HEK293T (cell line): ENCODE measurements around the gene WDPCP.

ENCODE experiments used
- ARNT ChIP-seq: fragments of 450-650 bp; IDR thresholded peaks from 2 replicates; pipeline ENCODE4 v1.6.1; 2017; ENCODE audit warnings: mild to moderate bottlenecking
- BHLHE40 ChIP-seq: fragments of 450-650 bp; IDR thresholded peaks from 2 replicates; pipeline ENCODE4 v1.6.1; 2016; ENCODE audit warnings: mild to moderate bottlenecking, moderate library complexity, borderline replicate concordance
- CTBP1 ChIP-seq: fragments of 450-650 bp; IDR thresholded peaks from 2 replicates; pipeline ENCODE4 v1.6.1; 2016; ENCODE audit warnings: borderline replicate concordance
- FOXA1 ChIP-seq: fragments of 450-650 bp; IDR thresholded peaks from 2 replicates; pipeline ENCODE4 v1.6.1; 2016; ENCODE audit warnings: mild to moderate bottlenecking
- FOXM1 ChIP-seq: fragments of 450-650 bp; IDR thresholded peaks from 2 replicates; pipeline ENCODE4 v1.6.1; 2017; ENCODE audit warnings: mild to moderate bottlenecking, borderline replicate concordance
- HDGF ChIP-seq: fragments of 450-650 bp; IDR thresholded peaks from 2 replicates; pipeline ENCODE4 v1.6.1; 2017; ENCODE audit warnings: antibody characterized with exemption, borderline replicate concordance
- L3MBTL2 ChIP-seq: fragments of 450-650 bp; conservative IDR thresholded peaks from 2 replicates; pipeline ENCODE4 v1.6.1; 2016; ENCODE audit warnings: mild to moderate bottlenecking
- LEF1 ChIP-seq: fragments of 450-650 bp; IDR thresholded peaks from 2 replicates; pipeline ENCODE4 v1.6.1; 2017; ENCODE audit warnings: mild to moderate bottlenecking, borderline replicate concordance
- NFRKB ChIP-seq: fragments of 450-650 bp; IDR thresholded peaks from 2 replicates; pipeline ENCODE4 v1.6.1; 2016; ENCODE audit warnings: mild to moderate bottlenecking, moderate library complexity
- PKNOX1 ChIP-seq: fragments of 450-650 bp; IDR thresholded peaks from 2 replicates; pipeline ENCODE4 v1.6.1; 2016
- SP1 ChIP-seq: fragments of 450-650 bp; IDR thresholded peaks from 2 replicates; pipeline ENCODE4 v1.6.1; 2017
- SUZ12 ChIP-seq: fragments of 450-650 bp; IDR thresholded peaks from 2 replicates; pipeline ENCODE4 v1.6.1; 2016; ENCODE audit warnings: mild to moderate bottlenecking

- no peak for TF ChIP-seq BHLHE40
- TF ChIP-seq SP1, result no peak
- TF ChIP-seq SUZ12, result no peak
- no peak for TF ChIP-seq HDGF
- no peak for TF ChIP-seq FOXM1
- no peak for TF ChIP-seq ARNT
- TF ChIP-seq FOXA1, result no peak
- no peak for TF ChIP-seq PKNOX1
- TF ChIP-seq LEF1, result no peak
- no peak for TF ChIP-seq NFRKB
- TF ChIP-seq CTBP1, result no peak
- TF ChIP-seq L3MBTL2, result no peak
These were observed 100.1 kb downstream of the WDPCP start for GRCh38 chr2:63488118-63488713.
